HG02884 (cell line): ENCODE measurements around the gene IL17REL.
"Not testable (repeated sequence)": the region's sequence is repeated elsewhere in the genome, so short reads cannot be mapped to it uniquely, and the experiment has no call there.

ENCODE experiments used
- ATAC-seq: cut with Tn5 transposase; IDR thresholded peaks from one replicate; pipeline ENCODE4 v1.9.1; 2021; ENCODE audit warnings: mild to moderate bottlenecking, moderate library complexity; ENCODE audit not compliant: unreplicated experiment

The IL17REL gene

GRCh38 chr22:49993649-49994360 lies 18.8 kb downstream of the IL17REL start:
- ATAC-seq, result no peak

DNA sequence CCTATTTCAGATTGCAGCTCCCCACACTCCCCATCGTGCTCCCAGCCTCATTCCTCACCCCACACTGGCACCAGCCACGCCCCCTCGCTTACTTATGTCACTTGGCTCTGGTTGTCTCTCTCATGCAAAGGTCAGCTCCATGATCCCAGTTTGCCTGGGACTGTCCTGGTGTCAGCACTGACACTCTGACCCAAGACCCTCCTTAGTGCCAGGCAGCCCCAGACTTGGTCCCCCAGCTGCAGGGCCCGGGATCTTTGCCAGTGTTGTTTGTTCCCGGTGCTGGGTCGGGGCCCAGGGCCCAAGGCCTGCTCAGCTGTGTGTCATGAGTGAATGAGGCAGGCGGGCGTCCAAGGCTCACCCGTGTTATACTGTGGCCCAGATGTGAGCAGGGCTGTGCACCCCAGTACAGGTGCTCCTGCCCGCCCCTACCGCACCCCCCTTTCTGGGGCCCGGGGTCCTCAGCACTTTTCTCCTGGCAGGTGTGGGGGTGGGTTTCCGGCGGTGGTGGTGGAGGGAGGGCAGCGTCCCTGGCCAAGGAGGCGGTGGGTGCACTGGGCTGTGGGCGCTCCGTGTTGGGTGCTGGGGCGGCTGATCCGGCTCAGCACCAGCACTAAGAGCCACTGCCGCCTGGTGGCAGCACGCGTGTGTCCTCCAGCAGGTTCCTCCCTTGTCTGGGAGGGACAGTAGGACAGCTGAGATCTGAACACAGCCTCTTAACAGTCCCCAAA lies 19.5 kb downstream of the IL17REL start:
- ATAC-seq, result no peak

DNA sequence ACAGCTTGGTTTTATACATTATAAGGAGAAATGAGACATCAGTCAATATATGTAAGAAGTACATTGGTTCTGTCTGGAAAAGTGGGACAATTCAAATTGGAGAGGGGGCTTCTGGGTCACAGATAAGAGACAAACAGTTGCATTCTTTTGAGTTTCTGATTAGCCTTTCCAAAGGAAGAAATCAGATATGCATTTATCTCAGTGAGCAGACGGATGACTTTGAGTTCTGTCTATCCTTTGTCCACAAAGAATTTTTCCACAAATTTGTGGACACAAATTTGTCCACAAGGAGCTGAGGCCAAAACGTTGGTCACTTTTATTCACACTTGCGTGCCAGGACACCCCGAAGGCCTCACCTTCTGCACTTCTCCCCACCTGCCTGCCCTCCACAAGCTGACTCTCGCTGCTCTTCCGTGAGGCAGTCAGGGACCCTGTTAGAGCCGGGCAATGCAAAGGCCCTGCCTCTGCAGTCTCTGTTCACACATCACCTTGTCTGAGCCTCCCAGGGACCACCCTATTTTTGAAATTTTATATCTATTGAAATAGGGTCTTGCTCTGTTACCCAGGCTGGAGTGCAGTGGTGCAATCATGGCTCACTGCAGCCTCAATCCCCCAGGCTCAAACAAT lies 20.5 kb downstream of the IL17REL start:
- no peak for ATAC-seq

DNA sequence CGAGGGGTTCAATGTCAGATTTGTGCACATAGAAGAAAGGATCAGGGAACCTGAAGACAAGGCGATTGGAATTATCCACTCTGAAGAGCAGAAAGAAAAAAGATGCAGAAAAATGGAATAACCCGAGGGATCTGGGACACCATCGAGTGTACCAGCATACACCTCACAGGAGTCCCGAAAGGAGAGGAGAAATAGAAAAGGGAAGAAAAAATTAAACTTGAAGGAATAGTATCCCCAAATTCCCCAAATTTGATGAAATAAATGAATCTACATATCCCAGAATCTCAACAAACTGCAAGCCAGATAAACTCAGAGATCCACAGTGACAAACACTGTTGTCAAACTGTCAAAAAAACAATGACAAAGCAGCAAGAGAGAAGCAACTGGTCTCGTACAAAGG lies 21.4 kb downstream of the IL17REL start:
- no peak for ATAC-seq

DNA sequence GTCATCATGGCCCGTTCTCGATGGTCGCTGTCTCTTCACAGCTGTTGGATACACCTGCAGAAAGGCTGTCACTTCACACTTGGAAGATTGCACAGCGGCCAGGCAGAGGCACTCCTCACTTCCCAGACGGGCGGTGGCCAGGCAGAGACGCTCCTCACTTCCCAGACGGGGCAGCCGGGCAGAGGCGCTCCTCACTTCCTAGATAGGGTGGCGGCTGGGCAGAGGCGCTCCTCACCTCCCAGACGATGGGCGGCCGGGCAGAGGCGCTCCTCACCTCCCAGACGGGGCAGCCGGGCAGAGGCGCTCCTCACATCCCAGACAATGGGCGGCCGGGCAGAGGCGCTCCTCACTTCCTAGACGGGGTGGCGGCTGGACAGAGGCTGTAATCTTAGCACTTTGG lies 22.7 kb downstream of the IL17REL start:
- not testable (repeated sequence) for ATAC-seq

DNA sequence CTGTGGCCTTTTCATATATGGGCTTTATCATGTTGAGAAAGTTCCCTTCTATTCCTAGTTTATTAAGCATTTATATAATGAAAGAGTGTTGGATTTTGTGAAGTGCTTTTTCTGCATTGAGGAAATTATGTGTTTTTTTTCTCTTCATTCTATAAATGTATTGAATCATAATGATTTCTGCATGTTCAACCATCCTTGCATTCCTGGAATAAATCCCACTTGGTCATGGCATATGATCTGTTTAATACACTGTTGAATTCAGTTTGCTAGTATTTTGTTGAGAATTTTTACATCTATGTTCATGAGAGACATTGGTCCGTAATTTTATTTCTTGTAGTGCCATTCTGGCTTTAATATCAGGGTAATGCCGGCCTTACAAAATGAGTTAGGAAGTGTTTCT lies 26.2 kb downstream of the IL17REL start:
- no peak for ATAC-seq

DNA sequence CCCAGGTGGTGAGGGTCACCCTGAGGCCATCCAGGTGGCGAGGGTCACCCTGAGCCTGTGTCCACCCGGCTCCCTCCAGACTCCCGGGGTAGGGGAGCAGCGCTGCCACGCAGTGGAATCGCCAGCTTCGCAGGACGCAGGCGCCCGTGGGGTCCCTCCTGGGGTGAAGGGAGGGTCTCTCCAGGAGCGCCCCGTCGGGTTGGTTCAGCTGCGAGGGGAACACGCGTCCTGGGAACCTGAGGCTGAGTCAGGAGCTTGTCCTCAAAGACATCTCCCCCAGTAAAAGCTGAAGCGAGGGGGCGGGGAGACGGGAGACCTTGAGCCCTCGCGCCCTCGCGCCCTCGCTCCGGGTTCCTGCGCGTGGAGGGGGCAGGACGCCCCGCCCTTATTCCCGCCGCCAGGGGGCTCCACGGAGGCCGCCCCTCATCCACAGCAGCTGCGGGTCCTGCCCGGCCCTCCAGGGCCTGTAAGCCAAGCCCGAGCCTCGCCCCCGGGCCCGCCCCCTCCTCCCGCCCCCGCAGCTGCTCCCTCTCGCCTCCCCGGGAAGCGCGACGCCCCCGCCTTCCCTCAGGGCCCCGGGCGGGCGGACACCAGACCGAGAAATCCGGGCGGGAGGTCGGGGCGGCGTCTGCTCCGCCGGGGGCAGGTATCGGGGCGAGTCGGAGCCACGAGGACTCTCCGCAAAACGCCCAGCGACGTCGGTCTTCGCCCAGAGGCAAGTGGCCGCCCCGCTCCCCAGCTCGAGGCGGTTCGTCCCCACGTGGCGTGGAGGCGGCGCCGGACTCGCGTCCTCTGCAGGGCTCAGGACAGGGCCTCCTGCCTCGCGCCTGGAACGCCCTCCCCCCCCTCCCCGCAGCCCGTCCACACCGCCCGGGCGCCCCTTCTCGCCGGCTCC lies 29.2 kb downstream of the IL17REL start:
- ATAC-seq, result no peak

GRCh38 chr22:49981799-49982198 lies 30.8 kb downstream of the IL17REL start:
- not testable (repeated sequence) for ATAC-seq

GRCh38 chr22:49979587-49980264 lies 32.8 kb downstream of the IL17REL start:
- no peak for ATAC-seq

DNA sequence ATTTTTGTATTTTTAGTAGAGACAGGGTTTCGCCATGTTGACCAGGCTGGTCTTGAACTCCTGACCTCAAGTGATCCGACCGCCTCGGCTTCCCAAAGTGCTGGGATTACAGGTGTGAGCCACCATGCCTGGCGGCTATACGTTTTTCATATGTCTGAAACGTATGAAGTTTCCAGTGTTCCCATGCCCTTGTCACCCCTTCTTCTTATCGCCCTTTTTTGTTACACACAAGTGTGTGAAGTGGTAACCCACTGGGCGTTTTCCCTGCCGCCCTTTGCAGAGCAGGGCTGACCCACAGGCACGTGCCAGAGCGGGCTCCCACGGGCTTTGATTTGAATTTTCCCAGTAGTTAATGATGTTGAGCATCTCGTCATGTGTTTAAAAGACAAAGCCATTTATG lies 35.0 kb downstream of the IL17REL start:
- no peak for ATAC-seq

- no peak for ATAC-seq
Observed at GRCh38 chr22:49976439-49977175, 36.0 kb downstream of the IL17REL start.

- no peak for ATAC-seq
Observed at GRCh38 chr22:49975543-49976389, 36.8 kb downstream of the IL17REL start.

DNA sequence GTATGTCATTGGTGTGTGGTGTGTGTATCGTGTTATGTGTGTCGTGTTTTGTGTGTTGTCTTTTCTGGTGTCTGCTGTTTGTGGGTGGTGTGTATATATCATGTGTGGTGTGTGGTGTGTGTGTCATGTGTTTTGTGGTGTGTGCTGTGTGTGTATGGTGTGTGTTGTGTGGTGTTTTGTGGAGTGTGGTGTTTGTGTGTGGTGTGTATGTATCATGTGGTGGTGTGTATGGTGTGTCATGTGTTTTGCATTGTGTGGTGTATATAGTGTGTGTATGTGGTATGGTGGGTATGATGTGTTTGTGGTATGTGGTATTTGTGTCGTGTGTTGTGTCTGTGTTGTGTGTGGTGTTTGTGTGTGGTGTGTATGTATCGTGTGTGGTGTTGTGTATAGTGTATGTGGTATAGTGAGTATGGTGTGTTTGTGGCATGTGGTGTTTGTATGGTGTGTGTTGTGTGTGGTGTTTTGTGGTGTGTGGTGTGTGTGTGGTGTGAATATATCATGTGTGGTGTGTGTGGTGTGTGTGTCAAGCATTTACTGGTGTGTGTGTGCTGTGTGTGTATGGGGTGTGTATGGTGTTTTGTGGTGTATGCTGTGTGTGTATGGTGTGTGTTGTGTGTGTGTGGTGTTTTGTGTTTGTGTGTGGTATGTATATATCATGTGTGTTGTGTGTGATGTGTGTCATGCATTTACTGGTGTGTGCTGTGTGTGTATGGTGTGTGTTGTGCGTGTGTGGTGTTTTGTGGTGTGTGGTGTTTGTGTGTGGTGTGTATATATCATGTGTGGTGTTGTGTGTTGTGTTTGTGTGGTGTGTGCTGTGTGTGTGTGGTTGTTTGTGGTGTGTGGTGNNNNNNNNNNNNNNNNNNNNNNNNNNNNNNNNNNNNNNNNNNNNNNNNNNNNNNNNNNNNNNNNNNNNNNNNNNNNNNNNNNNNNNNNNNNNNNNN lies 39.3 kb downstream of the IL17REL start:
- ATAC-seq, result no peak

GRCh38 chr22:49972163-49973017 lies 40.2 kb downstream of the IL17REL start:
- ATAC-seq, result no peak

DNA sequence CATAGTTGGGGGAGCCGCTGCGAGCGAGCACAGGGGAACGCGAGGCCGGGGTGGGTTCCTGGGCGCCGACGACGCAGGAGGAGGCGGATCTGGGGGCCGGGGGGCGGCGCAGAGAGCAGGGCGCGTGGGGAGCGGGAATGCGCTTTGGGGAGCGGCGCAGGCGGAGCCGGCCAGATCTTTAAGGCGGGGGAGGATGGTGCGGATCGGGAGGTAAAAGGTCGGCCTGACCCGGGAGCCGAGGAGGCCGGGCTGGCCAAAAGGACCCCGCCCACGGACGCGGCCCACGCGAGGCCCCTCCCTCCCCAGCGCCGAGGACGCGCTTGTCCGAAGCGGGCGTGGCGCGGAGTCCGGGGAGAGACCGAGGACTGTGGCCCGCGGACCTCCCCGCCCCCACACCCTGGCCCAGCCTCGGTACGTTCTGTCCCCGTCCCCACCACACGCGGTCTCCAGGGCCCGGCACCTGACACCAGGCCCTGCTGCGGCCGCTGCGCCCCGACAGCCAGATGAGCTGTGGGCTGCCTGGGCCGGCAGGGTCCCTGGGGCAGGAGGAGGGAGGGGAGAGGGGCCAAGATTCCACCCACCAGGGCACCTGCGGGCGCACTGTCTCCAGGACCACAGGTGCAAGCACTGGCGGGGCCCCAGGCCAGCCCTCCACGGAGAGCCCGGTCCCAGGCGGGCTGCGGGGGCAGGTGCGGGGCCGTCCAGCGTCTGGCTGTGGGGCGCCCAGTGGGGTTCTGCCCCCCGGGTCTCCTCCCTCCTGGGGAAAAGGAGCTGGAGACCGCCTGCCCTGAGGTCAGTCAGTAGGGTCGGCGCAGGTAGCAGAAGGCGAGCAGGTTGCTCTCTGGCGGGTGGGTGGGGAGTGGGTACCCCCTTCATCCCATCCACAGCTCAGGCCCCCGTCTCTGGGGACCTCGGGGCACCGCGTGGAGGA lies 41.1 kb downstream of the IL17REL start:
- peak; percentile 26 for ATAC-seq
